HepG2 (cell line): ENCODE measurements around the gene RASL10B. TPM values are rescaled to one million over a fixed set of nuclear protein-coding genes. Genes with fewer than 3 reads are reported as not detected.

Experiments used
- ATAC-seq: fragments of 200-7000 bp; cut with Tn5 transposase; 3 replicates; pipeline ENCODE4 v1.9.1; 2020; ENCODE audit warnings: mild to moderate bottlenecking, moderate library complexity
- BruUV-seq: library from RNA; stranded (reverse); fragments of 400-500 nt; replicated peaks from 2 replicates; lab custom pipeline; 2021; lab: Mats Ljungman, UMichigan
- CTCF ChIA-PET: fragments of 300-600 bp; formaldehyde crosslinking; extraction: SDS; loops from one replicate; lab custom pipeline; 2021; ENCODE audit warnings: low total read pairs, inconsistent platforms, low intra/inter-chr PET ratio; lab: Yijun Ruan, JAX
- POLR2A ChIA-PET: fragments of 350-600 bp; sonication (Branson Sonifier 250); formaldehyde crosslinking; loops from one replicate; lab custom pipeline; 2020; ENCODE audit warnings: antibody characterized with exemption, inconsistent platforms; lab: Yijun Ruan, JAX
- DNase-seq: peaks from one replicate; pipeline ENCODE4 v3.0.0-alpha.2; 2015; ENCODE audit warnings: low spot score
- FAIRE-seq: peaks from 3 replicates; lab custom pipeline; 2011; peaks lifted over from hg19 to GRCh38; lab: Jason Lieb, UNC
- H2AFZ ChIP-seq: one replicate; pipeline ENCODE4 v1.6.1; 2011; ENCODE audit warnings: low read length, inconsistent platforms
- H3K27ac ChIP-seq: fragments of 300-600 bp; 3 replicates; pipeline ENCODE4 v1.8.0; 2011; ENCODE audit warnings: mixed run types, mild to moderate bottlenecking, mixed read lengths, low read length, inconsistent platforms; ENCODE audit not compliant: insufficient read depth; ENCODE audit errors: extremely low read length
- H3K27me3 ChIP-seq, 2 experiments: fragments of 200-600 bp in 1 of 2; 2 replicates in 1 of 2; 3 replicates in 1 of 2; pipeline versions ENCODE4 v1.6.0 to v1.8.0; 2011; ENCODE audit warnings: low read length in 2 of 2, mild to moderate bottlenecking in 2 of 2, moderate library complexity in 2 of 2, inconsistent platforms in 1 of 2; ENCODE audit not compliant: insufficient read depth in 2 of 2, control insufficient read depth in 1 of 2
- H3K36me3 ChIP-seq, 2 experiments: fragments of 200-600 bp in 1 of 2; replicated peaks in 1 of 2; 2 replicates in 1 of 2; 3 replicates in 1 of 2; pipeline versions ENCODE4 v1.5.1 to v1.8.0; 2011; ENCODE audit warnings: low read length in 2 of 2, inconsistent platforms in 1 of 2; ENCODE audit not compliant: insufficient read depth in 2 of 2, control insufficient read depth in 1 of 2
- H3K4me1 ChIP-seq: 2 replicates; pipeline ENCODE4 v1.5.1; 2012; ENCODE audit warnings: low read length, inconsistent platforms; ENCODE audit not compliant: insufficient read depth
- H3K4me2 ChIP-seq: 2 replicates; pipeline ENCODE4 v1.6.0; 2011; ENCODE audit warnings: low read depth, low read length, inconsistent platforms
- H3K4me3 ChIP-seq, 3 experiments: fragments of 200-600 bp in 1 of 3; sonication (generic), shearing (Covaris generic) in 1 of 3; replicated peaks in 1 of 3; 2 replicates each; pipeline ENCODE4 v1.5.1; 2011 to 2016; ENCODE audit warnings: low read length in 3 of 3, inconsistent platforms in 2 of 3, low read depth in 2 of 3, mild to moderate bottlenecking in 2 of 3, control low read depth in 1 of 3, mixed read lengths in 1 of 3; ENCODE audit not compliant: insufficient read depth in 1 of 3
- H3K79me2 ChIP-seq: one replicate; pipeline ENCODE4 v1.6.1; 2011; ENCODE audit warnings: low read length, inconsistent platforms; ENCODE audit not compliant: insufficient read depth
- H3K9ac ChIP-seq: 2 replicates; pipeline ENCODE4 v1.6.0; 2011; ENCODE audit warnings: mild to moderate bottlenecking, low read depth, low read length, inconsistent platforms; ENCODE audit not compliant: insufficient read depth
- H3K9me3 ChIP-seq: 2 replicates; pipeline ENCODE4 v1.5.1; 2012; ENCODE audit warnings: mild to moderate bottlenecking, low read length
- H4K20me1 ChIP-seq: 2 replicates; pipeline ENCODE4 v1.6.0; 2011; ENCODE audit warnings: inconsistent platforms, mild to moderate bottlenecking, low read length, moderate library complexity; ENCODE audit not compliant: insufficient read depth
- ARID2 ChIP-seq: sonication (generic); formaldehyde crosslinking; IDR thresholded peaks from 2 replicates; pipeline ENCODE4 v1.8.1; 2022; ENCODE audit warnings: mild to moderate bottlenecking, missing genetic modification reagents, borderline replicate concordance
- BATF2 ChIP-seq: sonication (generic); formaldehyde crosslinking; IDR thresholded peaks from 2 replicates; pipeline ENCODE4 v1.8.0; 2022; ENCODE audit warnings: mild to moderate bottlenecking, missing genetic modification reagents, moderate library complexity
- E2F5 ChIP-seq: sonication (generic); formaldehyde crosslinking; conservative IDR thresholded peaks from 2 replicates; pipeline ENCODE4 v1.4.0; 2020; ENCODE audit warnings: missing genetic modification reagents
- EP300 ChIP-seq, 3 experiments: sonication (generic) in 1 of 3; formaldehyde crosslinking in 1 of 3; IDR thresholded peaks; 2 replicates each; pipeline versions ENCODE4 v1.5.1 to v1.6.1; 2011 to 2020; ENCODE audit warnings: low read depth in 2 of 3, low read length in 2 of 3, borderline replicate concordance in 1 of 3, improper control_type of control experiment in 1 of 3, mild to moderate bottlenecking in 1 of 3, missing genetic modification reagents in 1 of 3, moderate library complexity in 1 of 3
- ERF ChIP-seq: IDR thresholded peaks from 2 replicates; pipeline ENCODE4 v1.6.1; 2018; ENCODE audit warnings: missing biosample characterization, missing genetic modification reagents
- KMT2B ChIP-seq: IDR thresholded peaks from 2 replicates; pipeline ENCODE4 v1.6.1; 2016; ENCODE audit warnings: missing genetic modification reagents, missing compliant biosample characterization
- MYNN ChIP-seq: sonication (generic); formaldehyde crosslinking; IDR thresholded peaks from 2 replicates; pipeline ENCODE4 v1.4.0; 2020; ENCODE audit warnings: mild to moderate bottlenecking, low read depth, missing genetic modification reagents
- NCOR1 ChIP-seq: fragments of 200-600 bp; sonication (generic); IDR thresholded peaks from 2 replicates; pipeline ENCODE4 v1.7.0; 2017; ENCODE audit warnings: antibody characterized with exemption, low read length, borderline replicate concordance
- RBAK ChIP-seq: sonication (generic); formaldehyde crosslinking; IDR thresholded peaks from 2 replicates; pipeline ENCODE4 v1.5.1; 2020; ENCODE audit warnings: mild to moderate bottlenecking, missing genetic modification reagents
- RXRA ChIP-seq: sonication (generic); formaldehyde crosslinking; IDR thresholded peaks from 2 replicates; pipeline ENCODE4 v1.5.1; 2020; ENCODE audit warnings: missing genetic modification reagents
- SRSF4 ChIP-seq: fragments of 200-400 bp; formaldehyde crosslinking; IDR thresholded peaks from one replicate; pipeline ENCODE4 v1.6.1; 2018; ENCODE audit warnings: mild to moderate bottlenecking, low read depth, low read length, moderate library complexity; ENCODE audit not compliant: poor library complexity, severe bottlenecking
- TEAD2 ChIP-seq: sonication (generic); formaldehyde crosslinking; IDR thresholded peaks from 2 replicates; pipeline ENCODE4 v1.9.0; 2021; ENCODE audit warnings: missing genetic modification reagents
- THAP7 ChIP-seq: sonication (generic); formaldehyde crosslinking; IDR thresholded peaks from 2 replicates; pipeline ENCODE4 v1.8.1; 2023; ENCODE audit warnings: mild to moderate bottlenecking, missing genetic modification reagents
- ZNF230 ChIP-seq: sonication (generic); formaldehyde crosslinking; IDR thresholded peaks from 2 replicates; pipeline ENCODE4 v1.4.0; 2020; ENCODE audit warnings: mild to moderate bottlenecking, missing genetic modification reagents
- ZNF275 ChIP-seq: sonication (generic); formaldehyde crosslinking; IDR thresholded peaks from 2 replicates; pipeline ENCODE4 v1.8.0; 2022; ENCODE audit warnings: missing genetic modification reagents, mild to moderate bottlenecking, inconsistent platforms, borderline replicate concordance
- ZNF446 ChIP-seq: sonication (generic); formaldehyde crosslinking; IDR thresholded peaks from 2 replicates; pipeline ENCODE4 v1.5.0; 2020; ENCODE audit warnings: mild to moderate bottlenecking, missing genetic modification reagents
- ZSCAN21 ChIP-seq: sonication (generic); formaldehyde crosslinking; IDR thresholded peaks from 2 replicates; pipeline ENCODE4 v1.8.0; 2022; ENCODE audit warnings: mild to moderate bottlenecking, missing genetic modification reagents, moderate library complexity, borderline replicate concordance
- ZSCAN25 ChIP-seq: sonication (generic); formaldehyde crosslinking; IDR thresholded peaks from 2 replicates; pipeline ENCODE4 v1.8.0; 2022; ENCODE audit warnings: mild to moderate bottlenecking, missing genetic modification reagents
- WGBS: methylation state at CpG from one replicate; pipeline ENCODE4 v1.1.6; 2017; ENCODE audit warnings: low lambda C conversion rate; 5-methylcytosine and 5-hydroxymethylcytosine counted together
- in situ Hi-C: cut with HindIII; loops from 2 replicates; pipeline ENCODE4 v1.10.0; 2017; ENCODE audit warnings: low pct_unique_long_range_greater_than_20kb; ENCODE audit not compliant: extremely low pct_ligation_motif_present
- intact Hi-C: fragments of 100-400 bp; cut with micrococcal nuclease; formaldehyde crosslinking; loops from one replicate; pipeline ENCODE4 v1.10.0; 2022; ENCODE audit not compliant: unreplicated experiment
- polyA plus RNA-seq, 8 experiments: library from polyadenylated mRNA; depleted of rRNA in 3 of 8; stranded (reverse) in 7 of 8; unstranded in 1 of 8; fragments of >200 nt; fragmentation: Illumina TruSeq in 4 of 8; extraction: Trizol in 4 of 8; gene quantifications; 2 replicates each; pipeline versions ENCODE4 v1.2.1 to v1.2.3, GENCODE V29; 2011 to 2016; ENCODE audit warnings: low read depth in 4 of 8, missing spikeins in 1 of 8, mixed read lengths in 1 of 8; ENCODE audit not compliant: insufficient read depth in 1 of 8
- total RNA-seq, 5 experiments: library from RNA; depleted of rRNA; stranded (reverse); fragments of >200 nt; fragmentation: Illumina TruSeq; extraction: Trizol; gene quantifications; 2 replicates each; pipeline ENCODE4 v1.2.3, GENCODE V29; 2016; ENCODE audit warnings: low read depth in 1 of 5

RASL10B gene
- total and polyA plus RNA-seq, 2 of the 13 experiments (the other 11 are each of a cell fraction or from before 2014, with no cell fraction given), result 8.8 to 11.0 TPM

- TF ChIP-seq E2F5 (CRISPR knock-in tag) (no peak), SRSF4 (no peak), ZSCAN25 (CRISPR knock-in tag) (no peak), ERF (CRISPR knock-in tag) (0 out of 2 replicates have a peak, but pooled peaks have one; percentile 48), NCOR1 (peak; percentile 76; the same call in 1 of the 2 replicates), ARID2 (CRISPR knock-in tag) (no peak), TEAD2 (CRISPR knock-in tag) (no peak), EP300 (IDR thresholded peaks at IDR 0.05; ENCODE audit: low read depth in 2 of 2, low read length in 2 of 2) (peak in 1 of 2 experiments; percentile 53; a peak in 1 of 4 replicates), EP300 (CRISPR knock-in tag; IDR thresholded peaks at IDR 0.05; ENCODE audit: borderline replicate concordance) (no peak), RXRA (CRISPR knock-in tag) (no peak)
Observed at GRCh38 chr17:35713069-35713728, 18.2 kb upstream of the RASL10B start (continued).

DNA sequence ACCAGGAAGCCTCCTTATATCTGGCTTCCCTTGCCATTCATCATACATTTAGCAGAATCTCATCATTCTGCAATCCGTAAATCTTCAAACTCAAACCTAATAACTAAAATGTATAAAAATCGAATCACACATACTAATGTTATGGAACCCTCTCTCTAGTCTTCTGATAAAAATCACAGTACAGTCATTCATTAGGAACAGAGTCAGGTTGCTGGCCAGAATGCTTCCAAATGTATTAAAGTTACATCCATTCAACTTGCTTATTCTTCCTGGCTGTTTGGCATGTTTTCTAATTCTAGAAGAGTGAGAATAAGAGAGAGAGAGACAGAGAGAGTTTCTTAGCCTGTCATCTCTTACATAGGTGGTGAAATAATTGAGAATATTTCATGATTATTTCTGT lies 16.5 kb upstream of the RASL10B start:
- POLR2A ChIA-PET, result no interaction called here
- CTCF ChIA-PET, result no interaction called here
- intact Hi-C loops (no loop called here), in situ Hi-C loops (loop anchor here (25.0 kb wide), 1 partner anchor 97 kb away; the partner anchor contains the start of gene TAF15)
- Histone ChIP-seq H3K9ac (no peak overlapping the region), H3K27ac (no peak overlapping the region), H3K27me3 (no peaks in the 10 kb centered on the region), H3K4me2 (no peak overlapping the region), H3K4me1 (peaks cover 16% of the 10 kb centered on the region), H3K9me3 (no peaks in the 10 kb centered on the region), H2AFZ (no peak overlapping the region), H4K20me1 (no peaks in the 10 kb centered on the region), H3K79me2 (no peaks in the 10 kb centered on the region), H3K36me3 (peaks cover 8 to 37% of the 10 kb centered on the region in 2 experiments; a peak in 4 of 5 replicates), H3K4me3 (no peak overlapping the region)
- WGBS, result 88% methylated on average over 2 of the region's 2 CpGs
- DNase-seq, result no peak
- ATAC-seq, result no peak
- no peak for FAIRE-seq
- no TSS peak for BruUV-seq
- TF ChIP-seq MYNN (CRISPR knock-in tag) (no peak), RBAK (CRISPR knock-in tag) (no peak), KMT2B (CRISPR knock-in tag) (no peak), ZNF230 (no peak), THAP7 (CRISPR knock-in tag) (no peak), ZNF446 (CRISPR knock-in tag) (no peak), ZNF275 (CRISPR knock-in tag) (no peak), ZSCAN21 (CRISPR knock-in tag) (no peak), BATF2 (no peak)
